ENCODE measurements around the gene ARHGAP25.

Gene ARHGAP25, protein sequence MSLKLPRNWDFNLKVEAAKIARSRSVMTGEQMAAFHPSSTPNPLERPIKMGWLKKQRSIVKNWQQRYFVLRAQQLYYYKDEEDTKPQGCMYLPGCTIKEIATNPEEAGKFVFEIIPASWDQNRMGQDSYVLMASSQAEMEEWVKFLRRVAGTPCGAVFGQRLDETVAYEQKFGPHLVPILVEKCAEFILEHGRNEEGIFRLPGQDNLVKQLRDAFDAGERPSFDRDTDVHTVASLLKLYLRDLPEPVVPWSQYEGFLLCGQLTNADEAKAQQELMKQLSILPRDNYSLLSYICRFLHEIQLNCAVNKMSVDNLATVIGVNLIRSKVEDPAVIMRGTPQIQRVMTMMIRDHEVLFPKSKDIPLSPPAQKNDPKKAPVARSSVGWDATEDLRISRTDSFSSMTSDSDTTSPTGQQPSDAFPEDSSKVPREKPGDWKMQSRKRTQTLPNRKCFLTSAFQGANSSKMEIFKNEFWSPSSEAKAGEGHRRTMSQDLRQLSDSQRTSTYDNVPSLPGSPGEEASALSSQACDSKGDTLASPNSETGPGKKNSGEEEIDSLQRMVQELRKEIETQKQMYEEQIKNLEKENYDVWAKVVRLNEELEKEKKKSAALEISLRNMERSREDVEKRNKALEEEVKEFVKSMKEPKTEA

DNA sequence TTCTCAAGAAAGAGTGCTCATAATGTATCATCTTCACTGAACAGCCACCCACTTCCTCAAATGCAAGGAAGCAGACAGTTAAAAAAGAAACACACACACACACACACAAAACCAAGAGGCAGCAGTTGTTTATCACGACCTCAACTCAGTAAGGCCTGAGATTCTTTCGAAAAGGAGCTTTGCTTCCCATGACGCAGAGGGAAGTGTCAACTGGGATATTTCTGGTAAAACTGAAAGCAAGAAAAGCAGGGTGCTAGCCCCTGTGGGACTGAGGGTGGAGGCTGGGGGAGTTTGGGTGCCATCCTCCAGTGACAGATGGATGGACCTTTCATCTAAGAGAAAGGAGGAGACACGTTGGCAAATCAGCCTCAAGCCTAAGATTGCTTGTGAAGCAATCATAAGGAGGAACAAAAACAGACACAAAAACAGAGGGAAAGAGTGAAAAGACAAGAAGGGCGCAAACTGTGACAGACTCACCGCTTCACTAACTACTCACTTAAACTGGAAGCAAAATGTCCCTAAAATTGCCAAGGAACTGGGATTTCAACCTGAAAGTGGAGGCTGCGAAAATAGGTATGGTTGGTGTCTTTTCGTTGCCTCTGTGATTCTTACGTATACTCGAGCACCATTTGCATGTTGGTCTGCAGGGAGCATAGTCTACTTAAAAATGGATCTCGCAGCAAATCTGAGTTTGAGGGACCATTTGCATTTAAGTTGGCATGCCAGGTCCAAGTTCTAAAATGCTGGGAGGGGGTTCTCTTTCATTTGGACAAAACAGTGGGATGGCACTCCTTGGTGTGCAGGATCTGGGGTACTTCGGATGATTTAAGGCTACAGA, at the start of gene ARHGAP25:
Gene ARHGAP25, plus strand, starts transcription at position 124 of the 838 bp plus-strand sequence. Its CDS starts 389 bp downstream, at position 513.
- no peak for DNase-seq (ENCODE audit: low read depth)

DNA sequence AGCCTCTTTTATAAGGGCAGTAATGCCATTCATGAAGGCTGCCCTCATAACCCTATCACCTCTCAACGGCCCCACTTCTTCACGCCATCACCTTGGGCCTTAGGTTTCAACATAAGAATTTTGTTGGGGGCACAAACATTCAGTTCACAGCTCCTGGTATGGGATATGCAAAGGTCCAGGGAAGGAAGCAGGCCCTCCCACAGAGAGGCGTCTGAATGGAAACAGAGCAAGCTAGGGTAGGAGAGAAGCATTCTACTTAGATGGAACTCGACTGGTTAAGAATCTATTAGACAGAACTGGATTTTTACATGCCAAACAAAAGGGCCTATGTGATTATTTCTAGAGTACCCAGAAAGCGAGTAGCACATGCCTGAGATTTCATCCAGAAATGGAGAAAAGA, 48.4 kb upstream of the ARHGAP25 start:
- no peak for DNase-seq (ENCODE audit: low read depth)

DNA sequence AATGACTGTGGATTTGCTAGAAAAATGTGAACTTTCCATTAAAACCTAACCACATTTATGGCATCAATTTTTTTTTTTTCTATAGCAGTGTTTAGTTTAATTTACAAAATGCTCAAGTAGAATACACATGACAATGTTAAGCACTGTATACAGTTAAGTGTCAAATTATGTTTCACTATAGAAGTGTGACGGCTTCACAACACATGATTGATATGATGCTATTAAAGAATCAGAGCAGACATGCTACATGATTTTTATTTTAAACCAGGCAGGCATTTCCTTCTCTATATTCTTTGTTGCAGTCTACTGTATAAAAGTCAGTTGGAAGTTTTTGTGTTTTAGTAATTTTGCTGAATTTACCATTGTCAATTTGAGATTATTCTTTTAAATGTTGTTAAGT, 47.6 kb upstream of the ARHGAP25 start:
- DNase-seq (ENCODE audit: low read depth), result no peak

DNA sequence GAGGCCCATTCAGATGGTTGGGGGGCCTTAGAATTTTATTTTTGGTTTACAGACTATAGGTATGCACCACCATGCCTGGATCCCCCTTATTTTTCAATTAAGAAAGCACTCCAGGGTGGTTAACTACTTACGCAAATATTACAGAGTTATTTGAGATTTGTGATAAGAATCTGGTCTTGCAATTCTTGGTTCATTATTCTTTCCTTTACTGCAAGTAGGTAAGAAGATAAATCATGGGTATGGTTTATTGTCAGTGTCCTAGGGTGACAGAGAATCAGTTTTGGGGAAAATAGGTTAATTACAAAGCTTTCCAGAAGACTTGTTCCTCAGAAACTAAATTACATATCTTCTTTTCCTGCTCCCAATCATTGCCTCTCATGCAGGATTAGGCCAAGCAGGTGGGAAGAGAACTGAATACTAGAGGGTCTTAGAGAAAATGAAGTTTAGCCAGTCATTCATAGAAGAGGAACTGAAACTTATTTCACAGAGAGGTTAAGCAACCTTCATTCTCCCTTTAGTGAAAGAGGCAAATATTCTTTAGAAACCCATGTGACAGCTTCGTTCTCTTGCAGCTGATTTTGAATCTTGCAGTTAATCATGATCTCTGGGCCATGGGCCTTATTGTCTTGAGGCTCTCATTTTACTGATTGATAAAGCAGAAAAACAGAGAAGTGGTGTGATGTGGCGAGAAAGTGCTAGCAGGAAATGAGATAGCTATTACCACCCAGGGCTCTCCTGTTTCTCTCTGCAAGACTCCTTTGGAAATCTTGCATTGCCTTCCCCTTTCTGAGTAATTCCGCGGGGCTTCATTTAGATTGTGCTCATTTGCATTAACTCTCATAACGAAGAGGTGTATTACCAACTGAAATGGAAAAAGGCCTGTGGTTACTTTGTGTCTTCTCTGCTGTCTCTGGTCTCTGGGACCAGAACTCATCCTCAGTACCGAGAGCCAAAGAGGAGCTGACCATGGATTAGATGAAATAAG, 44.8 kb upstream of the ARHGAP25 start:
- no peak for DNase-seq (ENCODE audit: low read depth)

DNA sequence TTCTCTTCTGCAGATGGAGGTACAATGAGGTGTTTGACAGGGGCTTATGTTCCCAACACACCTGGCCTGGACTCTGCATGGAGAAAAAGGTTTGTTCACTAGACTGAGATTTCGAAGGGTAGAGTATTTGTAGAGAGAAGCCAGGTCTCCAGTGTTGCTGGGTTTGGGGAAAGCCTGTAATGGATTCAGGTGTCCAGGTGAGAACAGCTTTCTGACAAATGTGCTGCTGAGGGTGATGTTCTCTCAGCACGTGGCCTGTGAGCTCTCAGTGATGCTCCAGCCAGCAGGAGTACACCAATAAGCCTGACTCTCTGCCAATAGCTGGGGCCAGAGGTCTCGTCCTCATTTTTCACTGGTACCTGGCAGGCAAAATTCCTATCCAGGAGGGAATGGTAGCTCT, 43.8 kb upstream of the ARHGAP25 start:
- no peak for DNase-seq (ENCODE audit: low read depth)

DNA sequence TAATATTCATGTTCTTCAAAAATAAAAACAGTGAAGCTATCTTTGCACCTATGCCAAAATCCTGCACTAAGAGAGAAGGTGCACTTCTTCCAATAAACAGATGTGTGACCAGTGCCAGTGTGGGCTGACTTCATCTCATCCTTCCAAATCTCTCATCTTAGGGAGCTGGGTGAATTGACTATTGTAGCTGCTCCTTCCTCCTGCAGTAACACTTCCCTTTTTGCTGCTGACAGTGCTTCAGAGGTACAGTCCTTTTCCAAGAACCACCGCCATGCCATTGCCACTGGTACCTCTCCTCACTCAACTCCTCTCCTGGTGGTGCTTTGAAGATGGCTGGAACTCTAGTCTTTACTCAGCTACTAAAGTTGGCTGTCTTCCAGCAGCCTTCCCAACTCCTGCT, 42.1 kb upstream of the ARHGAP25 start:
- no peak for DNase-seq (ENCODE audit: low read depth)

DNA sequence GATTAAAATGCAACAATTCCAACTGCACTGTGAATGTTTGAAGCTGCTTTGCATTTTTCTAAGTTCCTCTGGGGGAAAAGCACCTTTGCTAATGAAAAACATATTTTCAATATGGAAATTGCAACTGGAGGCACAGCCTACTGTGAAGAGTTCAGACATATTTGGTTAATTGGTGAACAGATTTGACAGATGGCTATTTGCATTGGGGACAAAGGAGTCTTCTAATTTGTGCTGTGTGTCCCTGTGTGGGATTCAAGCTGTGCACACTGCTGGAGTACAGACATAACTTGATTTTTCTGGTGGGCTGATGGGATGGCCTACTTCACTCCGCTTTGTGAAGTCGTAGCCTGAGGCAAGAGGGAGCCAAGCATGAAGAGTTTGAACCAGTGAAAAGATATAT, 40.7 kb upstream of the ARHGAP25 start:
- no peak for DNase-seq (ENCODE audit: low read depth)

DNA sequence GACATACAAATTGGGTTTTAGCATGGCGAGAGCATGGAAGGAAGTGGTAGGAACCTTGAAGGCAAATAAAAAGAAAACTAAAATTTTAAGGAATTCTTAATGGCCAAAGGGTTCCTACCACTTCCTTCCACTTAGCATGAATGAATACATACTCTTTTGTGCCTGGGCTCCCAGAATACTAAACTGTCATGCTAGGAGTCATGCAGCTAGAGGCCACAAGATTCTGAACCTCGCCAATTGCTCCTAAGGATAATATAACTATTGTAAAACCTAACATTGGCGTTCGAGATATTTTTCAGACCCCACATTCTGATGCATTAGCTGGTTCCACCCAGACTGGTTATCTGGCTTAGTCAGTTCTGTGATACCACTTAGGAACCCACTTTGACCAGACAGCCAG, 38.6 kb upstream of the ARHGAP25 start:
- DNase-seq (ENCODE audit: low read depth), result no peak

DNA sequence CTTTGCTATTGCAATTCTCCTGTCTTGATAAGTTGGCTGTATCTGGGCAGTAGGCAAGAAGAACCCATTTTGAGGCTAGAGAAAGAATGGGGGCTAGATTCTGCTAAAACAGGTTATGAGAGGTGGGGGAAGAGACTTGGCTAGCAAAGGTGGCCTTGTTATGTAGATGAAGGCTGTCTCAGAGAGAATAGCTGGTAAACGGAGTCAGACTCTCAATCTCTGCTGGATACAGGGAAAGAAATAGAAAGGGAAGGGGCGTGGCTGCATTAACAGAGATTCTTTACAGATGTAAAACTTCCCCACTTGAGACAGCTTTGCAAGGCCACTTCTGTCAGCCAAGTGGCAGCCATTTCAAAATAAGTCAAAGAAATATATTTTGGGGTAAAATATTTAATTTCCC, 38.1 kb upstream of the ARHGAP25 start:
- no peak for DNase-seq (ENCODE audit: low read depth)

DNA sequence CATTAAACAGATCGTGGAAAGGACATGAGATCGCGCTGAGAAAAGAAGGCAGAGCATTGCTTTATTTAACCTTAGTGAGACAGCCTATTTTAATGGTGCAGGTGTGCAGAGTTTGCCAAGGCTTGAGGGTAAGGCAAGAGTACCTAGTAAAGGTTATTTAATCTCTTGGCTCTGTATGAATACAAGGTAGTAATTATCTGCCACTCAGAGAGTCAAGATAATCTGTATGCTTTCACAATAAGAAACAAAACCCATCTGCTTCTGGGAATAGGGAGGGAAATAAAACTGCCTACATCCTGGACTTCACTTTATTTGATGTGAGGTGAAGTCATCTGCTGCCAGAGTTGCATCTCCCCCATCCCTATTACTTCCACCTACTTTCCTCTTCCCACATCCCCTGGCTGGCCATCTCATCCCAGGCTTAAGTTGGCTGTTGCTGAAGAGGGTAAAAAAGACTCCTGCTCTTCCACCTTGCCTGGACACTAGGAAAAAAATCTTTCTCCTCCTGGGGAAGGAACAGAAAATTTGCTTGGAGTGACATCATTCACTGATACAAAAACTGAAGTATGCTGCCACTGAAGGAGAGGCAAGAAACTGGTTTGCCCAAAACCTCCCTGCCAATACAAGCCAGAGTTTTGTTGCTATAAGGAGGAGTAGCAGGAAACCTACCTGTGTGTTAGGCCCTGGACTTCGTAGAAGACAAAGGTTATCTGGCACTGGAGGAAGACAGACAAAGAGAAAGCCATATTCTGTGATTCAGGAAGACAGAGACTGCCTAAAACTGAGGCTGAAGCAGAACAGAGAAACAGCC, 35.8 kb upstream of the ARHGAP25 start:
- no peak for DNase-seq (ENCODE audit: low read depth)

DNA sequence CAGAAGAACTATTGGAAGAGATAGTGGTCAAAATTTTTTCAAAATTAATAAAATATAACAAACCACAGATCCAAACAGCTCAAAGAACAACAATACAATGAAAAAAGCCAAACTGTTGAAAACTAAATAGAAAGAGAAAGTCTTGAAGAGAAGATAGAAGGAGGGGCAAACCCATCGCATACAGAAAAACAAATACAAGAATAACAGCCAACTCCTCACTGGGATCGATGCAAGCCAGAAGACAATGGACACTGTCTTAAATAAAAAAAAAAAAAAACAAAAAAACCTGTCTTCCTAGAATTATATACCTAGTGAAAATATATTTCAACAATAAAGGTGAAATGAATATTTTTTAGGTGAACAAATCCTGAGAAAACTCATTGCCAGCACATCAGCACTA, 34.1 kb upstream of the ARHGAP25 start:
- no peak for DNase-seq (ENCODE audit: low read depth)

DNA sequence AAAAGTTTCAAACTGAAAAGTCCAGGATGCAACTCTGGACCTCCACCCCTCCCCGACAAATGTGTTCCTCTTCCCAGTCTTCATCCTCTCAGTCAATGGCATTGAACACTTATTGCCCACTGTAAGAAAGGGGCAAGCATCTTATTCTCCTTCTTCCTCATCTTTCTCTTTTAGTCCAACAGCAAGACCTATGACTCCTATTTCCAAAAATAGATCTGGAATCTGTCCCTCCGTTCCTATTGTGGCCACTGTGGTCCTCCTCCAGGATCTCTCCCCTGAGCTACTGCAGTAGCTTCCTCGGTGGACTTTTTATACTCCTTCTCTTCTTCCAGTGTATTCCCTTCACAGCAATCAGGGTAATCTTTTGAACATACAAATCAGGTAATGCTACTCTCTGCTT, 28.0 kb upstream of the ARHGAP25 start:
- DNase-seq (ENCODE audit: low read depth), result no peak

DNA sequence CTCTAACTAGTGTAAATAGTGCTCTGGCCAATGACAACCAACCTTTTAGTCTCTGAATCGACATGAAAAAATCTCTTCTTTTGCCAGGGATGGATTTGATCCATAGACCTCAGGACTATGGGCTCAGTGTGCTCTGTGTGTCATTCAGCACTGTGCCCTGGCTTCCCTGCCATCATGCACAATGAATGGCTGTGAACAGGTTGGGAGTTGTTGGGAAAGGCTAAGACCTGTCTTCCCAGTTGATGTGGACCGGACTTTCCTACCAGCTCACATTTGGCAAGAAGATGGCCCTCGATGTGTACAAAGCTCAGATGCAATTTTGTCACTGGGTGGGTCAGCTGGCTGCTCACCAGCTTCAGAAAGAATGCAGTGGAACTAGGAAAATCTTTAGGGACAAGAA, 26.0 kb upstream of the ARHGAP25 start:
- DNase-seq (ENCODE audit: low read depth), result no peak

DNA sequence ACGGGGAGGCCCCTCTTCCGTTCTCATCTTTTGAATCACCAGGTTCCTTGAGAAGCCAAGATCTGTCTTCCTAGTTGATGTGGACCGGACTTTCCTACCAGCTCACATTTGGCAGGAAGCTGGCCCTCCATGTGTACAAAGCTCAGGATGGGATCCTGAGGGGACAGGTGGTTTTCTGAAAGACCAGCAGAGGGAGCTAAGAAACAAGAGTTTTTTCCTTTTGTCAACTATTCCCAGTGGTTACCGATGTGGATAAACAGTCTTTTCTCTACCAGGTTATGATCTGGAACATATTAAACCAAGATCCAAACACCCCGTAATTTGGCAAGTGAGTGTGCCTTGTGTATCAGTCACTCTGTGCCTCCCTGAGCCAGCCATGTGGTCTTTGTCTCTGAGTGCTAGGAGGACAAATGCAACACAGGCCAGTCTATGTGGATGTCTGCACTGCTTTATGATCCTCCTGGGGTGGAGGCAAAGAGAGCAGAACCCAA, 25.1 kb upstream of the ARHGAP25 start:
- DNase-seq (ENCODE audit: low read depth), result no peak

DNA sequence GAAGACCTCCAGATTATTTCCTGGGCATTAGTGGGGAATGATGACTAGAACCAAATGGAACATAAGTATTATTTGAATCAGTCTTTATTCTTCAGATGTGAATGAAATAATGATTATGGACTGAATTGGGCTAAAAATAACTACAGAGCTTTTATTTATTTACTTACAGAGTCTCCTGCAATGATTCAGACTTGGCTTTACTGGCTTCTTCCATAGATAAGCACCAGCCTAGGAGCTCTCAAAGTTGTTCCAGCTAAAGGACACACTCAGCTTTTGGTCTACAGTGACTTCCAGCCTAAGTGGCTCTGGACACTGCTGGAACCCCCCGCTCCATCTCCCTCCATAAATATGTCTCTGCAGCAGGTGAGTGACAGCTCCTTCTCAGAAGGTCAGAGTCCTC, 24.3 kb upstream of the ARHGAP25 start:
- DNase-seq (ENCODE audit: low read depth), result no peak

DNA sequence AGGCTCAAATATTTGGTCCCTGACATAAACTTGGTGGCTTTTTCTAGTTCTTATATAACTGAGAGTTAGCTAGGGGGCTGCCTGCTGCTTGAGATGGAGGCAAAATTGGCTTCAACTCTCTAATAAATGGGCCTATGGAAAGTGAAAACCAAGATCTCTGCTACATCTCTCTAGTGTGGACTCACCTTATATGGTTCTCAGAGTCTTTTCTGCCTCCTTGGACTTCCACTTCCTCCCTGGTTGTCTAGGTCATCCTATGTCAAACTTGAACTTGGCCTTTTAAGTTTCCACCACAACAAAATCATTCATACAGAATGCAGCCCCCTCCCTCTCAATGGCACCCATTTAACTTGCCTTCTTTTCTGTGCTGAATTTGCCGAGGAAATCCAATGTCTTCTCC, 23.9 kb upstream of the ARHGAP25 start:
- no peak for DNase-seq (ENCODE audit: low read depth)

DNA sequence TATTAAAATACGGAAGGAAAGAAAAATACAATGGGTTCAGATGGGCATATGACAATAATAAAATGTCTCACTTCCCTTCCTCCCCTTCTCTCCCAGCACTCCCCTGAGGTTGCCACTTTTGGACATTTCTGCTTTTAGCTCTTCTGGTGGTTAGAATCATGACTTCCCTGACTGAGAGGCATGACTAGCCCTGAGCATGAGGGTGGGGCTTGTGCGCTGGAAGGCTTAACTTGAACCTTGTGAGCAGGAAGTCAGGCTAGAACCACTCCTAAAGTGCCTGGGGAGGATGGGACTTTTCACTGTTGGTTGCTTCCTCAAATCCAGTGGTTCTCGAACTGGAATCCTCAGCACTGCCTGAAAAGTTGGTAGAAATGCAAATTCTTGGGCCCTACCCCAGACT, 19.7 kb upstream of the ARHGAP25 start:
- no peak for DNase-seq (ENCODE audit: low read depth)

DNA sequence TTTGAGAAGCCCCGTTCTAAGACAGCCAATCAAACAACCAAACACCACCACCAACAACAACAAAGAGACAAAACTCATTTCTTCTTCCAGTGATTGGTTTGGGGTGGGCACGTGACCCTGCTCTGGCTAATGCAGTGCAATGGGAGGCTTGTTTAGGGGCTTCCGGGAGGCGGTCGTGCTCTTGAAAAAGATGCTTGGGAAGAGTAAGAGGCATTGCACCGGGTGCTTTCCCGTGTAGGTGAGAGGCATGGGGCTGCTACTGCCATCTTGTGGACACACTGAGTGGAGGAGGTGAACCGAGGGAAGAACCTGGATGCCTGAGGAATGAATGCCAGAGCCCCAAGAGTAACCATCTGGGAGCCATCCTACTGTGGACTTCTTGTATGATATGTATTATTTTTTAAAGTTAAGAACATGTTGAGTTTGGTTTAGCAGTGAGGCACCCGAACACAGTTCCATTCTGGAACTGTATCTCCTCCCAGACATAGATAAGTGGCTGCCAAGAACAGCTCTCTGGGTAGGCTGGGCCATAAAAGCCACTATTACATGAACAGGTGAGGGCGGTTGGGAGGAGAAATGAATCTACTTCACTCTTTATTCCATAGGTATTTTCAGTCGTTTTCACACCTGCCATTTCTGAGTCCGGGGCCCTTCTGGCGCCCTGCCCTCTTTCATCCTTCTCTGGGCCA, 19.1 kb upstream of the ARHGAP25 start:
- no peak for DNase-seq (ENCODE audit: low read depth)

DNA sequence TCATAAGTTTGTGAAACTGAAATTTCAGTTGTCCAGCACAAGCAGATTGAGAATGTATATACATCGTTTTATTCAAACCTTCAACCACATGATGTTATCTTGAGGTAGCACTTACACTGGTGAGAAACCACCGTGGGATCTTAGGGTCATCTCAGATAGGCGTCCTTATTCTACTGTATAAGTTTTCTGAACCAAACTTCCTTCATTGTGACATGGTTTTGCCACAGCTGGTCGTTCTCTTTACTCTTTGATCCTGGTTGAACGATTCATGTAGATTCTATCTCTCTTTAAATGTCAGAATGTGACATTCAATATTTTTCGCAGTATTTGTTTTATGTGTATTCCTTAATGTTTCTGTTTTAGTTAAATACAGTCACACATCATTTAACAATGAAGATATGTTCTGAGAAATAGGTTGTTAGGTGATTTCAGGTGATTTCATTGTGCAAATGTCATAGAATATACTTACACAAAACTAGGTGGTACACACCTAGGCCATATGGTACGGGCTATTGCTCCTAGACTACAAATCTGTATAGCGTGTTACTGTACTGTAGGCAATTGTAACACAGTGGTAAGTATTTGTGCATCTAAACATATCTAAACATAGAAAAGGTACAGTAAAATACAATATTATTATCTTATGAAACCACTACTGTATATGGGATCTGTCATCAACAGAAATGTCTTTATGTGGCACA, 17.9 kb upstream of the ARHGAP25 start:
- no peak for DNase-seq (ENCODE audit: low read depth)

All from activated T-cell treated with anti-CD3 and anti-CD28 coated beads for 1 hour (primary cell).